HEK293 (cell line): ENCODE data around the gene TNNC2.

ENCODE experiments used
- HOXC10 ChIP-seq: sonication (generic); formaldehyde crosslinking; IDR thresholded peaks from 2 replicates; pipeline ENCODE4 v1.8.1; 2023; ENCODE audit warnings: mild to moderate bottlenecking, missing genetic modification reagents
- IKZF3 ChIP-seq: fragments of 450-650 bp; IDR thresholded peaks from 2 replicates; pipeline ENCODE4 v1.5.0; 2018; ENCODE audit warnings: missing biosample characterization, mild to moderate bottlenecking, missing genetic modification characterization, moderate library complexity
- WT1 ChIP-seq: fragments of 450-650 bp; formaldehyde crosslinking; IDR thresholded peaks from 2 replicates; pipeline ENCODE4 v1.5.1; 2016; ENCODE audit warnings: missing biosample characterization, missing genetic modification characterization
- ZBTB1 ChIP-seq: fragments of 450-650 bp; formaldehyde crosslinking; IDR thresholded peaks from 2 replicates; pipeline ENCODE4 v1.5.1; 2016; ENCODE audit warnings: missing biosample characterization, missing genetic modification characterization
- ZBTB17 ChIP-seq: fragments of 450-650 bp; formaldehyde crosslinking; IDR thresholded peaks from 2 replicates; pipeline ENCODE4 v1.5.1; 2016; ENCODE audit warnings: missing biosample characterization, missing genetic modification characterization
- ZNF112 ChIP-seq: fragments of 450-650 bp; formaldehyde crosslinking; IDR thresholded peaks from 2 replicates; pipeline ENCODE4 v1.5.0; 2017; ENCODE audit warnings: missing biosample characterization, missing genetic modification characterization
- ZNF121 ChIP-seq: fragments of 450-650 bp; formaldehyde crosslinking; IDR thresholded peaks from 2 replicates; pipeline ENCODE4 v1.5.1; 2016; ENCODE audit warnings: missing biosample characterization, missing genetic modification characterization
- ZNF2 ChIP-seq: fragments of 450-650 bp; formaldehyde crosslinking; IDR thresholded peaks from 2 replicates; pipeline ENCODE4 v1.5.1; 2016; ENCODE audit warnings: missing biosample characterization, missing genetic modification characterization
- ZNF394 ChIP-seq: fragments of 450-650 bp; formaldehyde crosslinking; IDR thresholded peaks from 2 replicates; pipeline ENCODE4 v1.5.1; 2016; ENCODE audit warnings: missing biosample characterization, missing genetic modification characterization, mild to moderate bottlenecking, moderate library complexity, borderline replicate concordance
- ZNF426 ChIP-seq: fragments of 450-650 bp; formaldehyde crosslinking; IDR thresholded peaks from 2 replicates; pipeline ENCODE4 v1.5.1; 2017; ENCODE audit warnings: missing biosample characterization, missing genetic modification characterization, mild to moderate bottlenecking, inconsistent platforms, moderate library complexity
- ZNF473 ChIP-seq: fragments of 450-650 bp; formaldehyde crosslinking; IDR thresholded peaks from 2 replicates; pipeline ENCODE4 v1.5.1; 2017; ENCODE audit warnings: missing biosample characterization, missing genetic modification characterization
- ZNF610 ChIP-seq: fragments of 450-650 bp; formaldehyde crosslinking; IDR thresholded peaks from 2 replicates; pipeline ENCODE4 v1.5.1; 2016; ENCODE audit warnings: missing biosample characterization, missing genetic modification characterization, borderline replicate concordance
- ZNF76 ChIP-seq: fragments of 450-650 bp; formaldehyde crosslinking; IDR thresholded peaks from 2 replicates; pipeline ENCODE4; 2016; ENCODE audit warnings: low read depth, missing biosample characterization, missing genetic modification characterization, borderline replicate concordance
- ZNF776 ChIP-seq: fragments of 450-650 bp; formaldehyde crosslinking; IDR thresholded peaks from 2 replicates; pipeline ENCODE4 v1.5.0; 2017; ENCODE audit warnings: missing biosample characterization, missing genetic modification characterization, borderline replicate concordance
- ZSCAN30 ChIP-seq: fragments of 450-650 bp; IDR thresholded peaks from 2 replicates; pipeline ENCODE4 v1.5.1; 2018; ENCODE audit warnings: missing biosample characterization, mild to moderate bottlenecking, missing genetic modification characterization, moderate library complexity
- TF ChIP-seq, protein P1 (sequence below): fragments of 450-650 bp; formaldehyde crosslinking; conservative IDR thresholded peaks from 2 replicates; pipeline ENCODE4 v1.5.1; 2016; ENCODE audit warnings: low read depth, missing biosample characterization, missing genetic modification characterization
- TF ChIP-seq, protein P2 (sequence below): fragments of 450-650 bp; formaldehyde crosslinking; IDR thresholded peaks from 2 replicates; pipeline ENCODE4 v1.5.0; 2017; ENCODE audit warnings: missing biosample characterization, missing genetic modification characterization, borderline replicate concordance
- TF ChIP-seq, protein P3 (sequence below): fragments of 450-650 bp; formaldehyde crosslinking; IDR thresholded peaks from 2 replicates; pipeline ENCODE4 v1.5.1; 2017; ENCODE audit warnings: missing biosample characterization, mild to moderate bottlenecking, missing genetic modification characterization, moderate library complexity
- TF ChIP-seq, protein P4 (sequence below): fragments of 450-650 bp; formaldehyde crosslinking; IDR thresholded peaks from 2 replicates; pipeline ENCODE4 v1.5.1; 2016; ENCODE audit warnings: missing biosample characterization, missing genetic modification characterization
- TF ChIP-seq, protein P5 (sequence below): fragments of 450-650 bp; formaldehyde crosslinking; IDR thresholded peaks from 2 replicates; pipeline ENCODE4 v1.5.1; 2016; ENCODE audit warnings: missing biosample characterization, missing genetic modification characterization
- TF ChIP-seq, protein P6 (sequence below): fragments of 450-650 bp; formaldehyde crosslinking; IDR thresholded peaks from 2 replicates; pipeline ENCODE4 v1.5.1; 2016; ENCODE audit warnings: missing biosample characterization, missing genetic modification characterization

TNNC2 gene

DNA sequence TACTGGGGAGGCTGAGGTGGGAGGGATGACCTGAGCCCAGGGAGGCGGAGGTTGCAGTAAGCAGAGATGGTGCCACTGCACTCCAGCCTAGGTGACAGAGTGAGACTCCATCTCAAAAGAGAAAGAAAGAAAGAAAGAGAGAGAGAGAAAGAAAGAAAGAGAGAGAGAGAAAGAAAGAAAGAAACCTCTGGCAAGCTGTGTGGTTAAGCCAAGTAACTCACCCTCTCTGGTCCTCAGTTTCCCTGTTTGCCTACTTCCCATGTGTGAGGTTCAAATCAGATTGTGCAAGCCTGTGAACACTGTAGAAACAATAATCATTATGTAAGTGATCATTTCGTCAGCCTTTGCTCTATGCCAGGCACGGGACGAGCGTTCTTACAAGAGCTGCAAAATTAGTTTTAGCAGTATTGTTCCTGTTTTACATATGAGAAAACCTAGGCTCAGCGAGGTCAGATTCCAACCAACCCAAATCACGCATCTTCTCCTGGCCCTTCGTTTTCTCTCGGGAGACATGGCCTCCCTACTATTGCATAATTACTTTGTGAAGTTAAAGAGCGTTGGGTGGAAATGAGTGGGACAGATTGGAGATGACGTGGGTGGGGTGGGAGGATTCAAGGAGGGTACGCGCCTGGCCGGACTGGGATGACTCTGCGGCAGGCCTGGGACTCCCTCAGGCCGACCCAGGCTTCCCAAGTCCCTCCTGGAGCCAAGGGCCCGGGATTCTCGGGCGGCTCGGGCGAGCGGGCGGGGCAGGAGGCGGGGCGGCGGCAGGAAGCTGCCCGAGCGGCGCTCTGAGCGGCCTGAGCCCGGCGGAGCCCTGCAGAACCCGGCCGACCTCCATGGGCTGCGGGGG is 6.1 kb upstream of the TNNC2 start, which contains the start of gene SNX21 (continued):
- no peak for TF ChIP-seq ZBTB1
- TF ChIP-seq, protein P1, sequence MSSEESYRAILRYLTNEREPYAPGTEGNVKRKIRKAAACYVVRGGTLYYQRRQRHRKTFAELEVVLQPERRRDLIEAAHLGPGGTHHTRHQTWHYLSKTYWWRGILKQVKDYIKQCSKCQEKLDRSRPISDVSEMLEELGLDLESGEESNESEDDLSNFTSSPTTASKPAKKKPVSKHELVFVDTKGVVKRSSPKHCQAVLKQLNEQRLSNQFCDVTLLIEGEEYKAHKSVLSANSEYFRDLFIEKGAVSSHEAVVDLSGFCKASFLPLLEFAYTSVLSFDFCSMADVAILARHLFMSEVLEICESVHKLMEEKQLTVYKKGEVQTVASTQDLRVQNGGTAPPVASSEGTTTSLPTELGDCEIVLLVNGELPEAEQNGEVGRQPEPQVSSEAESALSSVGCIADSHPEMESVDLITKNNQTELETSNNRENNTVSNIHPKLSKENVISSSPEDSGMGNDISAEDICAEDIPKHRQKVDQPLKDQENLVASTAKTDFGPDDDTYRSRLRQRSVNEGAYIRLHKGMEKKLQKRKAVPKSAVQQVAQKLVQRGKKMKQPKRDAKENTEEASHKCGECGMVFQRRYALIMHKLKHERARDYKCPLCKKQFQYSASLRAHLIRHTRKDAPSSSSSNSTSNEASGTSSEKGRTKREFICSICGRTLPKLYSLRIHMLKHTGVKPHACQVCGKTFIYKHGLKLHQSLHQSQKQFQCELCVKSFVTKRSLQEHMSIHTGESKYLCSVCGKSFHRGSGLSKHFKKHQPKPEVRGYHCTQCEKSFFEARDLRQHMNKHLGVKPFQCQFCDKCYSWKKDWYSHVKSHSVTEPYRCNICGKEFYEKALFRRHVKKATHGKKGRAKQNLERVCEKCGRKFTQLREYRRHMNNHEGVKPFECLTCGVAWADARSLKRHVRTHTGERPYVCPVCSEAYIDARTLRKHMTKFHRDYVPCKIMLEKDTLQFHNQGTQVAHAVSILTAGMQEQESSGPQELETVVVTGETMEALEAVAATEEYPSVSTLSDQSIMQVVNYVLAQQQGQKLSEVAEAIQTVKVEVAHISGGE (tag by site-specific recombination): no peak
- TF ChIP-seq ZSCAN30 (tag by site-specific recombination): 0 out of 2 replicates have a peak, but pooled peaks have one; percentile 35
- TF ChIP-seq, protein P2, sequence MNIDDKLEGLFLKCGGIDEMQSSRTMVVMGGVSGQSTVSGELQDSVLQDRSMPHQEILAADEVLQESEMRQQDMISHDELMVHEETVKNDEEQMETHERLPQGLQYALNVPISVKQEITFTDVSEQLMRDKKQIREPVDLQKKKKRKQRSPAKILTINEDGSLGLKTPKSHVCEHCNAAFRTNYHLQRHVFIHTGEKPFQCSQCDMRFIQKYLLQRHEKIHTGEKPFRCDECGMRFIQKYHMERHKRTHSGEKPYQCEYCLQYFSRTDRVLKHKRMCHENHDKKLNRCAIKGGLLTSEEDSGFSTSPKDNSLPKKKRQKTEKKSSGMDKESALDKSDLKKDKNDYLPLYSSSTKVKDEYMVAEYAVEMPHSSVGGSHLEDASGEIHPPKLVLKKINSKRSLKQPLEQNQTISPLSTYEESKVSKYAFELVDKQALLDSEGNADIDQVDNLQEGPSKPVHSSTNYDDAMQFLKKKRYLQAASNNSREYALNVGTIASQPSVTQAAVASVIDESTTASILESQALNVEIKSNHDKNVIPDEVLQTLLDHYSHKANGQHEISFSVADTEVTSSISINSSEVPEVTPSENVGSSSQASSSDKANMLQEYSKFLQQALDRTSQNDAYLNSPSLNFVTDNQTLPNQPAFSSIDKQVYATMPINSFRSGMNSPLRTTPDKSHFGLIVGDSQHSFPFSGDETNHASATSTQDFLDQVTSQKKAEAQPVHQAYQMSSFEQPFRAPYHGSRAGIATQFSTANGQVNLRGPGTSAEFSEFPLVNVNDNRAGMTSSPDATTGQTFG (tag by site-specific recombination): no peak
- TF ChIP-seq, protein P3, sequence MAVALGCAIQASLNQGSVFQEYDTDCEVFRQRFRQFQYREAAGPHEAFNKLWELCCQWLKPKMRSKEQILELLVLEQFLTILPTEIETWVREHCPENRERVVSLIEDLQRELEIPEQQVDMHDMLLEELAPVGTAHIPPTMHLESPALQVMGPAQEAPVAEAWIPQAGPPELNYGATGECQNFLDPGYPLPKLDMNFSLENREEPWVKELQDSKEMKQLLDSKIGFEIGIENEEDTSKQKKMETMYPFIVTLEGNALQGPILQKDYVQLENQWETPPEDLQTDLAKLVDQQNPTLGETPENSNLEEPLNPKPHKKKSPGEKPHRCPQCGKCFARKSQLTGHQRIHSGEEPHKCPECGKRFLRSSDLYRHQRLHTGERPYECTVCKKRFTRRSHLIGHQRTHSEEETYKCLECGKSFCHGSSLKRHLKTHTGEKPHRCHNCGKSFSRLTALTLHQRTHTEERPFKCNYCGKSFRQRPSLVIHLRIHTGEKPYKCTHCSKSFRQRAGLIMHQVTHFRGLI (tag by site-specific recombination): peak; percentile 13; the same call in 1 of the 2 replicates
- peak; percentile 65 for TF ChIP-seq ZBTB17 (tag by site-specific recombination)
- TF ChIP-seq ZNF121: no peak
- no peak for TF ChIP-seq ZNF426 (tag by site-specific recombination)
- TF ChIP-seq, protein P4, sequence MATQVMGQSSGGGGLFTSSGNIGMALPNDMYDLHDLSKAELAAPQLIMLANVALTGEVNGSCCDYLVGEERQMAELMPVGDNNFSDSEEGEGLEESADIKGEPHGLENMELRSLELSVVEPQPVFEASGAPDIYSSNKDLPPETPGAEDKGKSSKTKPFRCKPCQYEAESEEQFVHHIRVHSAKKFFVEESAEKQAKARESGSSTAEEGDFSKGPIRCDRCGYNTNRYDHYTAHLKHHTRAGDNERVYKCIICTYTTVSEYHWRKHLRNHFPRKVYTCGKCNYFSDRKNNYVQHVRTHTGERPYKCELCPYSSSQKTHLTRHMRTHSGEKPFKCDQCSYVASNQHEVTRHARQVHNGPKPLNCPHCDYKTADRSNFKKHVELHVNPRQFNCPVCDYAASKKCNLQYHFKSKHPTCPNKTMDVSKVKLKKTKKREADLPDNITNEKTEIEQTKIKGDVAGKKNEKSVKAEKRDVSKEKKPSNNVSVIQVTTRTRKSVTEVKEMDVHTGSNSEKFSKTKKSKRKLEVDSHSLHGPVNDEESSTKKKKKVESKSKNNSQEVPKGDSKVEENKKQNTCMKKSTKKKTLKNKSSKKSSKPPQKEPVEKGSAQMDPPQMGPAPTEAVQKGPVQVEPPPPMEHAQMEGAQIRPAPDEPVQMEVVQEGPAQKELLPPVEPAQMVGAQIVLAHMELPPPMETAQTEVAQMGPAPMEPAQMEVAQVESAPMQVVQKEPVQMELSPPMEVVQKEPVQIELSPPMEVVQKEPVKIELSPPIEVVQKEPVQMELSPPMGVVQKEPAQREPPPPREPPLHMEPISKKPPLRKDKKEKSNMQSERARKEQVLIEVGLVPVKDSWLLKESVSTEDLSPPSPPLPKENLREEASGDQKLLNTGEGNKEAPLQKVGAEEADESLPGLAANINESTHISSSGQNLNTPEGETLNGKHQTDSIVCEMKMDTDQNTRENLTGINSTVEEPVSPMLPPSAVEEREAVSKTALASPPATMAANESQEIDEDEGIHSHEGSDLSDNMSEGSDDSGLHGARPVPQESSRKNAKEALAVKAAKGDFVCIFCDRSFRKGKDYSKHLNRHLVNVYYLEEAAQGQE (tag by site-specific recombination): no peak
- TF ChIP-seq, protein P5, sequence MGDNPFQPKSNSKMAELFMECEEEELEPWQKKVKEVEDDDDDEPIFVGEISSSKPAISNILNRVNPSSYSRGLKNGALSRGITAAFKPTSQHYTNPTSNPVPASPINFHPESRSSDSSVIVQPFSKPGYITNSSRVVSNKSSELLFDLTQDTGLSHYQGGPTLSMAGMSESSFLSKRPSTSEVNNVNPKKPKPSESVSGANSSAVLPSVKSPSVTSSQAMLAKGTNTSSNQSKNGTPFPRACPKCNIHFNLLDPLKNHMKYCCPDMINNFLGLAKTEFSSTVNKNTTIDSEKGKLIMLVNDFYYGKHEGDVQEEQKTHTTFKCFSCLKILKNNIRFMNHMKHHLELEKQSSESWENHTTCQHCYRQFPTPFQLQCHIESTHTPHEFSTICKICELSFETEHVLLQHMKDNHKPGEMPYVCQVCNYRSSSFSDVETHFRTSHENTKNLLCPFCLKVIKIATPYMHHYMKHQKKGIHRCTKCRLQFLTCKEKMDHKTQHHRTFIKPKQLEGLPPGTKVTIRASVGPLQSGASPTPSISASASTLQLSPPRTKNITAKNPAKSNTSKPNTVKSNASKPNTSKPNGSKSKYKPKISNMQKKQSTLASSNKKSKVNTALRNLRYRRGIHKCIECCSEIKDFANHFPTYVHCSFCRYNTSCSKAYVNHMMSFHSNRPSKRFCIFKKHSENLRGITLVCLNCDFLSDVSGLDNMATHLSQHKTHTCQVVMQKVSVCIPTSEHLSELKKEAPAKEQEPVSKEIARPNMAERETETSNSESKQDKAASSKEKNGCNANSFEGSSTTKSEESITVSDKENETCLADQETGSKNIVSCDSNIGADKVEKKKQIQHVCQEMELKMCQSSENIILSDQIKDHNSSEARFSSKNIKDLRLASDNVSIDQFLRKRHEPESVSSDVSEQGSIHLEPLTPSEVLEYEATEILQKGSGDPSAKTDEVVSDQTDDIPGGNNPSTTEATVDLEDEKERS: peak; percentile 3; the same call in 1 of the 2 replicates
- TF ChIP-seq ZNF776 (tag by site-specific recombination): no peak
- peak; percentile 97 for TF ChIP-seq IKZF3
- TF ChIP-seq ZNF610 (tag by site-specific recombination): peak; percentile 43; the same call in 1 of the 2 replicates
- TF ChIP-seq ZNF473 (tag by site-specific recombination): no peak
- no peak for TF ChIP-seq ZNF394 (tag by site-specific recombination)
- peak; percentile 65 for TF ChIP-seq WT1
- TF ChIP-seq ZNF2: no peak
- TF ChIP-seq, protein P6, sequence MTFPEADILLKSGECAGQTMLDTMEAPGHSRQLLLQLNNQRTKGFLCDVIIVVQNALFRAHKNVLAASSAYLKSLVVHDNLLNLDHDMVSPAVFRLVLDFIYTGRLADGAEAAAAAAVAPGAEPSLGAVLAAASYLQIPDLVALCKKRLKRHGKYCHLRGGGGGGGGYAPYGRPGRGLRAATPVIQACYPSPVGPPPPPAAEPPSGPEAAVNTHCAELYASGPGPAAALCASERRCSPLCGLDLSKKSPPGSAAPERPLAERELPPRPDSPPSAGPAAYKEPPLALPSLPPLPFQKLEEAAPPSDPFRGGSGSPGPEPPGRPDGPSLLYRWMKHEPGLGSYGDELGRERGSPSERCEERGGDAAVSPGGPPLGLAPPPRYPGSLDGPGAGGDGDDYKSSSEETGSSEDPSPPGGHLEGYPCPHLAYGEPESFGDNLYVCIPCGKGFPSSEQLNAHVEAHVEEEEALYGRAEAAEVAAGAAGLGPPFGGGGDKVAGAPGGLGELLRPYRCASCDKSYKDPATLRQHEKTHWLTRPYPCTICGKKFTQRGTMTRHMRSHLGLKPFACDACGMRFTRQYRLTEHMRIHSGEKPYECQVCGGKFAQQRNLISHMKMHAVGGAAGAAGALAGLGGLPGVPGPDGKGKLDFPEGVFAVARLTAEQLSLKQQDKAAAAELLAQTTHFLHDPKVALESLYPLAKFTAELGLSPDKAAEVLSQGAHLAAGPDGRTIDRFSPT: no peak
- no peak for TF ChIP-seq ZNF112 (tag by site-specific recombination)
- TF ChIP-seq HOXC10 (CRISPR knock-in tag): no peak
- TF ChIP-seq ZNF76 (tag by site-specific recombination): peak; percentile 47; the same call in 1 of the 2 replicates
